H1 (cell line): ENCODE data around the gene CERS3. TPM values are rescaled to one million over a fixed set of nuclear protein-coding genes. Genes with fewer than 3 reads are reported as not detected.

Source experiments
- CTCF ChIA-PET: fragments of 300-600 bp; sonication (Branson Sonifier 250); formaldehyde crosslinking; loops from one replicate; lab custom pipeline; 2021; ENCODE audit not compliant: partially characterized antibody; lab: Charles Lee
- POLR2A ChIA-PET: fragments of 300-600 bp; sonication (Branson Sonifier 250); formaldehyde crosslinking; loops from one replicate; lab custom pipeline; 2021; ENCODE audit warnings: inconsistent platforms; ENCODE audit not compliant: partially characterized antibody; lab: Charles Lee
- DNase-seq, 2 experiments: peaks; one replicate each; pipeline versions ENCODE4 v3.0.0 to v3.0.0-alpha.2; 2010 to 2022; ENCODE audit warnings: low spot score in 2 of 2, low read depth in 1 of 2, mixed read lengths in 1 of 2
- FAIRE-seq: peaks from 2 replicates; lab custom pipeline; 2011; peaks lifted over from hg19 to GRCh38; lab: Jason Lieb, UNC
- H2AFZ ChIP-seq: 2 replicates; pipeline ENCODE4 v1.8.1; 2012; ENCODE audit warnings: low read length, inconsistent platforms
- H2AK5ac ChIP-seq: 2 replicates; pipeline ENCODE4 v1.6.1; 2013; ENCODE audit warnings: low read depth, low read length
- H2BK120ac ChIP-seq: replicated peaks from 2 replicates; pipeline ENCODE3; 2013; ENCODE audit warnings: low read depth, low read length, inconsistent platforms
- H2BK12ac ChIP-seq: 2 replicates; pipeline ENCODE4 v1.6.1; 2013; ENCODE audit warnings: low read depth, low read length
- H2BK15ac ChIP-seq: 2 replicates; pipeline ENCODE4 v1.6.1; 2013; ENCODE audit warnings: low read length
- H2BK20ac ChIP-seq: 2 replicates; pipeline ENCODE4 v1.6.1; 2013; ENCODE audit warnings: low read length
- H2BK5ac ChIP-seq: 2 replicates; pipeline ENCODE4 v1.6.1; 2013; ENCODE audit warnings: low read depth, low read length
- H3K14ac ChIP-seq: 2 replicates; pipeline ENCODE4 v1.6.1; 2013; ENCODE audit warnings: inconsistent platforms; ENCODE audit not compliant: insufficient read length
- H3K18ac ChIP-seq: 2 replicates; pipeline ENCODE4 v1.6.1; 2013; ENCODE audit warnings: low read length; ENCODE audit errors: extremely low read depth
- H3K23ac ChIP-seq: 2 replicates; pipeline ENCODE4 v1.6.1; 2013; ENCODE audit warnings: inconsistent platforms; ENCODE audit not compliant: insufficient read length
- H3K23me2 ChIP-seq: 2 replicates; pipeline ENCODE4 v1.6.1; 2013; ENCODE audit warnings: low read depth, low read length
- H3K27ac ChIP-seq: 2 replicates; pipeline ENCODE4 v1.6.1; 2011; ENCODE audit warnings: low read depth, low read length, inconsistent platforms
- H3K27me3 ChIP-seq, 4 experiments: replicated peaks in 1 of 4; 1 replicate in 1 of 4; 2 replicates in 3 of 4; pipeline versions ENCODE4 v1.6.1 to v1.8.1; 2011 to 2013; ENCODE audit warnings: low read length in 3 of 4, mild to moderate bottlenecking in 3 of 4, inconsistent platforms in 2 of 4, mixed read lengths in 2 of 4, moderate library complexity in 1 of 4; ENCODE audit not compliant: control insufficient read depth in 3 of 4, insufficient read depth in 3 of 4; ENCODE audit errors: extremely low read depth in 1 of 4
- H3K36me3 ChIP-seq, 4 experiments: 2 replicates each; pipeline versions ENCODE4 v1.6.1 to v1.8.1; 2011 to 2013; ENCODE audit warnings: mild to moderate bottlenecking in 4 of 4, low read length in 3 of 4, moderate library complexity in 2 of 4, control low read depth in 1 of 4, inconsistent platforms in 1 of 4; ENCODE audit not compliant: insufficient read depth in 4 of 4, control insufficient read depth in 2 of 4
- H3K4ac ChIP-seq: replicated peaks from 2 replicates; pipeline ENCODE3; 2013; ENCODE audit warnings: low read length, low read depth, mixed read lengths, inconsistent platforms; ENCODE audit not compliant: insufficient read length
- H3K4me1 ChIP-seq, 4 experiments: replicated peaks in 1 of 4; 1 replicate in 1 of 4; 2 replicates in 3 of 4; pipeline versions ENCODE4 v1.6.1 to v1.8.1; 2011 to 2013; ENCODE audit warnings: low read length in 3 of 4, inconsistent platforms in 2 of 4, mixed read lengths in 1 of 4; ENCODE audit not compliant: insufficient read depth in 4 of 4, control insufficient read depth in 3 of 4
- H3K4me2 ChIP-seq, 2 experiments: 2 replicates each; pipeline versions ENCODE4 v1.6.1 to v1.8.1; 2011 to 2013; ENCODE audit warnings: low read depth in 2 of 2, low read length in 2 of 2, control low read depth in 1 of 2, inconsistent platforms in 1 of 2, mild to moderate bottlenecking in 1 of 2; ENCODE audit not compliant: insufficient read depth in 1 of 2
- H3K4me3 ChIP-seq, 4 experiments: fragments of 200-600, 300-600 bp in 1 of 4; sonication (generic), shearing (Covaris generic), sonication (Bioruptor Twin) in 1 of 4; 2 replicates each; pipeline versions ENCODE4 v1.5.1 to v1.8.1; 2011 to 2016; ENCODE audit warnings: low read length in 4 of 4, low read depth in 3 of 4, control low read depth in 2 of 4, inconsistent platforms in 2 of 4, mild to moderate bottlenecking in 2 of 4, mixed read lengths in 1 of 4, moderate library complexity in 1 of 4; ENCODE audit not compliant: insufficient read depth in 2 of 4; ENCODE audit errors: extremely low read depth in 1 of 4
- H3K56ac ChIP-seq: replicated peaks from 2 replicates; pipeline ENCODE3; 2013; ENCODE audit warnings: low read depth, mild to moderate bottlenecking, mixed read lengths, low read length, inconsistent platforms; ENCODE audit not compliant: insufficient read length
- H3K79me1 ChIP-seq: 2 replicates; pipeline ENCODE4 v1.6.1; 2013; ENCODE audit warnings: low read depth, low read length, control low read depth
- H3K79me2 ChIP-seq, 2 experiments: 2 replicates each; pipeline versions ENCODE4 v1.6.1 to v1.8.1; 2012 to 2013; ENCODE audit warnings: low read length in 2 of 2, mild to moderate bottlenecking in 2 of 2, inconsistent platforms in 1 of 2; ENCODE audit not compliant: insufficient read depth in 2 of 2, control insufficient read depth in 1 of 2
- H3K9ac ChIP-seq, 4 experiments: replicated peaks in 1 of 4; 1 replicate in 1 of 4; 2 replicates in 3 of 4; pipeline versions ENCODE4 v1.6.1 to v1.8.1; 2011 to 2013; ENCODE audit warnings: low read depth in 3 of 4, low read length in 3 of 4, control low read depth in 2 of 4, mild to moderate bottlenecking in 2 of 4, moderate library complexity in 2 of 4, inconsistent platforms in 1 of 4; ENCODE audit errors: extremely low read depth in 1 of 4
- H3K9me3 ChIP-seq, 2 experiments: 2 replicates each; pipeline versions ENCODE4 v1.6.1 to v1.8.1; 2012 to 2013; ENCODE audit warnings: mild to moderate bottlenecking in 2 of 2, moderate library complexity in 2 of 2, control low read depth in 1 of 2, inconsistent platforms in 1 of 2, low read depth in 1 of 2, low read length in 1 of 2, mixed read lengths in 1 of 2; ENCODE audit not compliant: insufficient read depth in 2 of 2
- H4K20me1 ChIP-seq, 2 experiments: replicated peaks in 1 of 2; 2 replicates each; pipeline versions ENCODE3 to v1.8.1; 2011 to 2013; ENCODE audit warnings: inconsistent platforms in 2 of 2, low read length in 2 of 2, mild to moderate bottlenecking in 1 of 2; ENCODE audit not compliant: insufficient read depth in 2 of 2, control insufficient read depth in 1 of 2
- H4K5ac ChIP-seq: 2 replicates; pipeline ENCODE4 v1.6.1; 2013; ENCODE audit warnings: low read length, low read depth, mixed read lengths, inconsistent platforms; ENCODE audit not compliant: insufficient read length
- H4K8ac ChIP-seq: 2 replicates; pipeline ENCODE4 v1.8.0; 2013; ENCODE audit warnings: mild to moderate bottlenecking, moderate library complexity, low read length, inconsistent platforms; ENCODE audit not compliant: insufficient read depth; ENCODE audit errors: extremely low read depth
- H4K91ac ChIP-seq: replicated peaks from 2 replicates; pipeline ENCODE3; 2013; ENCODE audit warnings: low read length, mixed read lengths, inconsistent platforms; ENCODE audit not compliant: insufficient read length
- BRCA1 ChIP-seq: IDR thresholded peaks from 2 replicates; pipeline ENCODE4 v1.6.1; 2012; ENCODE audit warnings: low read depth, low read length, improper control_type of control experiment
- GABPA ChIP-seq: IDR thresholded peaks from 2 replicates; pipeline ENCODE4 v1.6.1; 2011; ENCODE audit warnings: mild to moderate bottlenecking, low read length, moderate library complexity, borderline replicate concordance; ENCODE audit not compliant: insufficient read depth
- RFX5 ChIP-seq: IDR thresholded peaks from 2 replicates; pipeline ENCODE4 v1.6.1; 2011; ENCODE audit warnings: low read depth, low read length, improper control_type of control experiment, borderline replicate concordance
- SIN3A ChIP-seq, 2 experiments: IDR thresholded peaks in 1 of 2; conservative IDR thresholded peaks in 1 of 2; 2 replicates each; pipeline ENCODE4 v1.6.1; 2011 to 2012; ENCODE audit warnings: low read length in 2 of 2, improper control_type of control experiment in 1 of 2, low read depth in 1 of 2, mild to moderate bottlenecking in 1 of 2
- SUZ12 ChIP-seq: fragments of 200-600 bp; sonication (generic); IDR thresholded peaks from 2 replicates; pipeline ENCODE4 v1.6.1; 2012; ENCODE audit warnings: mild to moderate bottlenecking, inconsistent platforms, low read length, moderate library complexity, mixed read lengths
- ZNF274 ChIP-seq: IDR thresholded peaks from 2 replicates; pipeline ENCODE4 v1.7.0; 2012; ENCODE audit warnings: low read length, borderline replicate concordance; ENCODE audit errors: extremely low read depth
- WGBS, 2 experiments: shearing (Covaris generic) in 1 of 2; methylation state at CpG; one replicate each; pipeline versions ENCODE4 v1.1.6 to v1.1.7; 2013 to 2015; ENCODE audit warnings: low lambda C conversion rate in 2 of 2, mixed read lengths in 2 of 2, inconsistent platforms in 1 of 2, low coverage in 1 of 2, missing lambda C conversion rate in 1 of 2; ENCODE audit not compliant: insufficient replicate concordance in 2 of 2, insufficient coverage in 1 of 2, insufficient read length in 1 of 2; ENCODE audit errors: extremely low coverage in 1 of 2, missing lambda C conversion rate in 1 of 2; 5-methylcytosine and 5-hydroxymethylcytosine counted together
- polyA plus RNA-seq, 7 experiments: library from polyadenylated mRNA; depleted of rRNA in 3 of 7; stranded (reverse) in 5 of 7; unstranded in 2 of 7; fragments of >200 nt in 5 of 7; fragments of 200-250 nt in 2 of 7; gene quantifications; 1 replicate in 5 of 7; 2 replicates in 1 of 7; 4 replicates in 1 of 7; pipeline versions ENCODE4 v1.2.1 to v1.2.3, GENCODE V29; 2011 to 2013; ENCODE audit warnings: missing spikeins in 2 of 7, mixed read lengths in 2 of 7
- total RNA-seq: library from RNA; stranded (reverse); fragmentation: NEBNext Ultra II Directional; extraction: Animal tissue kit (Norgen Biotek cat#: 25700); gene quantifications from 2 replicates; pipeline ENCODE4 v1.2.1, GENCODE V29; 2021
- TF ChIP-seq, protein P1 (sequence below): IDR thresholded peaks from 2 replicates; pipeline ENCODE4 v1.6.1; 2012; ENCODE audit warnings: inconsistent platforms

CERS3 gene
- total and polyA plus RNA-seq, 2 of the 8 experiments (the other 6 are each of a cell fraction or from before 2014, with no cell fraction given) = 0.62 TPM; not detected in 1

DNA sequence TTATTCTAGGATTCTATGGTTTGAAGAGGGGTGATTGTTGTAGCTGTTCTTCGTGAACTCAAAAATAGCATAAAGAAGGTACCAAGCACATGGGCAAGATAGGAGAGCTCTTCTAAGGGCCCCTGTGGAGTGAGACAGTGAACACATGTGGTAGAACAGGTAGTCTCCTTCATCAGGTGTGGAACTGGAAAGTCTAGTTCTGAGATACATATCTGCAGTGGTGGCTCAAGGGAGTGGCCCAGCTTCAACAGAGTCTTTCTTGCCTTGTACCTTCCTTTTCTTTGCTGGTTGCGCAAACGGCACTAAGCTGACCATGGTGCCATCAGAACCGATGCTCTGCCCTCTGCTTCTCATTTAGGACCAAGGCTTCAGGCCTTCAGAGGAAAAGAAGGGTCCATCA lies 65.2 kb downstream of the CERS3 start:
- Histone ChIP-seq H3K4ac (no peak overlapping the region), H3K14ac (no peak overlapping the region), H2BK20ac (no peak overlapping the region), H3K4me1 (no peaks in the 10 kb centered on the region), H3K36me3 (no peaks in the 10 kb centered on the region), H2AK5ac (no peak overlapping the region), H3K56ac (no peak overlapping the region), H3K79me2 (no peaks in the 10 kb centered on the region), H3K27ac (no peak overlapping the region), H2BK5ac (no peak overlapping the region), H4K91ac (no peak overlapping the region), H2BK12ac (no peak overlapping the region), H2BK15ac (no peak overlapping the region), H4K20me1 (no peaks in the 10 kb centered on the region), H4K8ac (no peak overlapping the region), H3K27me3 (no peaks in the 10 kb centered on the region), H3K9me3 (peaks cover 37 to 39% of the 10 kb centered on the region in 2 experiments; a peak in 3 of 4 replicates), H3K79me1 (no peaks in the 10 kb centered on the region), H3K23ac (no peak overlapping the region), H2BK120ac (no peak overlapping the region), H3K18ac (no peak overlapping the region), H4K5ac (no peak overlapping the region), H3K4me2 (no peak overlapping the region), H3K4me3 (no peak overlapping the region), H3K23me2 (no peaks in the 10 kb centered on the region), H3K9ac (no peak overlapping the region), H2AFZ (no peak overlapping the region)
- no peak for DNase-seq
- ChIA-PET CTCF (interaction anchor here (1.5 kb wide), 1 partner anchor 25 kb away, joined by 3 read pairs; no protein-coding TSS in a partner anchor), POLR2A (no interaction called here)
- 92% methylated on average over 4 of the region's 4 CpGs; no CpG with 5 or more reads in 1 of the 2 experiments for WGBS, 2 experiments
- no peak for FAIRE-seq
- TF ChIP-seq ZNF274 (no peak), SIN3A (conservative IDR thresholded peaks at IDR 0.05 in 1 of 2, IDR thresholded peaks at IDR 0.05 in 1 of 2; ENCODE audit: low read depth in 1 of 2, low read length in 2 of 2) (no peak), BRCA1 (no peak), RFX5 (no peak), GABPA (no peak), SUZ12 (no peak)
- TF ChIP-seq, protein P1, sequence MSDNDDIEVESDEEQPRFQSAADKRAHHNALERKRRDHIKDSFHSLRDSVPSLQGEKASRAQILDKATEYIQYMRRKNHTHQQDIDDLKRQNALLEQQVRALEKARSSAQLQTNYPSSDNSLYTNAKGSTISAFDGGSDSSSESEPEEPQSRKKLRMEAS = no peak
